ENCODE data around the gene CEMIP.
"Not testable (repeated sequence)": the region's sequence is repeated elsewhere in the genome, so short reads cannot be mapped to it uniquely, and the experiment has no call there.

Gene CEMIP

GRCh38 chr15:80937718-80938117, 158.5 kb downstream of the CEMIP start:
- DNase-seq: no peak

GRCh38 chr15:80939216-80939615, 160.0 kb downstream of the CEMIP start:
- no peak for DNase-seq

- DNase-seq: no peak
These were observed 161.2 kb downstream of the CEMIP start for GRCh38 chr15:80940331-80940730.

GRCh38 chr15:80940851-80941250, 161.7 kb downstream of the CEMIP start:
- DNase-seq: no peak

- no peak for DNase-seq
These were observed 163.1 kb downstream of the CEMIP start for GRCh38 chr15:80942266-80942665.

GRCh38 chr15:80942746-80943565, 163.8 kb downstream of the CEMIP start:
- DNase-seq: no peak

- no peak for DNase-seq
These were observed 165.6 kb downstream of the CEMIP start for GRCh38 chr15:80944818-80945217.

- DNase-seq: no peak
These were observed 166.4 kb downstream of the CEMIP start for GRCh38 chr15:80945605-80946004.

GRCh38 chr15:80946576-80946975, 167.4 kb downstream of the CEMIP start:
- DNase-seq: no peak

GRCh38 chr15:80948651-80949292, 169.6 kb downstream of the CEMIP start:
- no peak for DNase-seq

GRCh38 chr15:80949756-80950155, 170.6 kb downstream of the CEMIP start:
- DNase-seq: no peak

GRCh38 chr15:80950291-80951078, 171.3 kb downstream of the CEMIP start:
- DNase-seq: no peak

GRCh38 chr15:80951941-80952340, 172.8 kb downstream of the CEMIP start:
- DNase-seq: no peak

- no peak for DNase-seq
These were observed 174.1 kb downstream of the CEMIP start for GRCh38 chr15:80953001-80953952.

- no peak for DNase-seq
These were observed 175.0 kb downstream of the CEMIP start for GRCh38 chr15:80953953-80954778.

GRCh38 chr15:80955571-80956452, 176.6 kb downstream of the CEMIP start:
- peak; percentile 60 for DNase-seq

GRCh38 chr15:80957556-80957955, 178.4 kb downstream of the CEMIP start:
- no peak for DNase-seq

GRCh38 chr15:80957976-80958375, 178.8 kb downstream of the CEMIP start:
- DNase-seq: no peak

- no peak for DNase-seq
These were observed 179.8 kb downstream of the CEMIP start for GRCh38 chr15:80958818-80959495.

GRCh38 chr15:80965454-80965853, 186.3 kb downstream of the CEMIP start:
- DNase-seq: not testable (repeated sequence)

Measured in CD4-positive, alpha-beta T cell treated with Interleukin-4 for 4 hours (primary cell).